Muscle of arm (tissue), 14 donors: ENCODE data around the gene KIR2DL1. TPM values are rescaled to one million over a fixed set of nuclear protein-coding genes. Genes with fewer than 3 reads are reported as not detected.
"Not testable (repeated sequence)": the region's sequence is repeated elsewhere in the genome, so short reads cannot be mapped to it uniquely, and the experiment has no call there.

Experiments
- DNase-seq: peaks from one replicate; pipeline ENCODE4 v3.0.0-alpha.2; 2013
- long read RNA-seq, 11 donors: transcript quantifications; one replicate each; lab custom pipeline, GENCODE V29; 2026
- polyA plus RNA-seq, 12 donors: library from polyadenylated mRNA; unstranded; fragments of 120-200 nt; gene quantifications; one replicate each; pipeline ENCODE4 v1.2.1, GENCODE V29; 2013; ENCODE audit not compliant: insufficient read length in 12 of 12

Gene KIR2DL1
- polyA plus RNA-seq, result under 1 TPM in 2 of 12 donors, not detected in 10; 0.10 to 0.19 TPM
- long read RNA-seq, donor 1, result 0 reads
- long read RNA-seq, donor 2, result 0 reads
- long read RNA-seq, donor 3, result 0 reads
- long read RNA-seq, donor 4, result 0 reads
- long read RNA-seq, donor 5, result 0 reads
- long read RNA-seq, donor 6, result 0 reads
- long read RNA-seq, donor 7, result 0 reads
- long read RNA-seq, donor 8, result 0 reads
- long read RNA-seq, donor 9, result 0 reads
- long read RNA-seq, donor 10, result 0 reads
- long read RNA-seq, donor 11, result 0 reads

- not testable (repeated sequence) for DNase-seq
Measured at GRCh38 chr19:54769646-54770045, at the start of gene KIR2DL1. Gene KIR2DL1, plus strand, starts transcription at chr19:54769793. Its CDS starts 58 bp downstream, at chr19:54769851.

- DNase-seq, result no peak
Measured at GRCh38 chr19:54724142-54724541, 45.5 kb upstream of the KIR2DL1 start, which contains the start of gene KIR3DL3. Gene KIR3DL3, plus strand, starts transcription at chr19:54724442. Its CDS starts 55 bp downstream, at chr19:54724497.

- no peak for DNase-seq
Measured at GRCh38 chr19:54724644-54725043, 44.9 kb upstream of the KIR2DL1 start.

GRCh38 chr19:54725321-54725720 is 44.3 kb upstream of the KIR2DL1 start:
- no peak for DNase-seq

GRCh38 chr19:54727562-54727961 is 42.0 kb upstream of the KIR2DL1 start:
- DNase-seq, result no peak

GRCh38 chr19:54728167-54728566 is 41.4 kb upstream of the KIR2DL1 start:
- DNase-seq, result no peak

- no peak for DNase-seq
Measured at GRCh38 chr19:54729416-54730188, 40.0 kb upstream of the KIR2DL1 start.

- no peak for DNase-seq
Measured at GRCh38 chr19:54731191-54731590, 38.4 kb upstream of the KIR2DL1 start.

- DNase-seq, result not testable (repeated sequence)
Measured at GRCh38 chr19:54738306-54738705, 31.3 kb upstream of the KIR2DL1 start, which contains the start of gene KIR2DL3. Gene KIR2DL3, plus strand, starts transcription at chr19:54738513. Its CDS starts 33 bp downstream, at chr19:54738546.

GRCh38 chr19:54738715-54739114 is 30.9 kb upstream of the KIR2DL1 start:
- no peak for DNase-seq

- DNase-seq, result no peak
Measured at GRCh38 chr19:54739587-54740497, 29.8 kb upstream of the KIR2DL1 start.

GRCh38 chr19:54741950-54742349 is 27.6 kb upstream of the KIR2DL1 start:
- DNase-seq, result not testable (repeated sequence)

GRCh38 chr19:54744080-54744479 is 25.5 kb upstream of the KIR2DL1 start:
- not testable (repeated sequence) for DNase-seq

GRCh38 chr19:54747614-54748322 is 21.8 kb upstream of the KIR2DL1 start:
- DNase-seq, result not testable (repeated sequence)

- not testable (repeated sequence) for DNase-seq
Measured at GRCh38 chr19:54750276-54750675, 19.3 kb upstream of the KIR2DL1 start.

GRCh38 chr19:54756204-54757110 is 13.1 kb upstream of the KIR2DL1 start:
- not testable (repeated sequence) for DNase-seq

- not testable (repeated sequence) for DNase-seq
Measured at GRCh38 chr19:54758577-54758976, 11.0 kb upstream of the KIR2DL1 start.

- not testable (repeated sequence) for DNase-seq
Measured at GRCh38 chr19:54764219-54764618, 5.4 kb upstream of the KIR2DL1 start.

- not testable (repeated sequence) for DNase-seq
Measured at GRCh38 chr19:54766464-54766863, 3.1 kb upstream of the KIR2DL1 start.

- DNase-seq, result not testable (repeated sequence)
Measured at GRCh38 chr19:54770511-54770910, 918 bp downstream of the KIR2DL1 start.
